Naive thymus-derived CD8-positive, alpha-beta T cell (primary cell): Measurements from ENCODE around the gene DUOX1. TPM values are rescaled to one million over a fixed set of nuclear protein-coding genes. Genes with fewer than 3 reads are reported as not detected.

ENCODE experiments used
- ATAC-seq, 2 donors: fragments of 150-1000 bp; cut with Tn5 transposase in 1 of 2; sonication (Bioruptor Pico), chemical (Tn5 transposase) in 1 of 2; 1 replicate in 1 of 2; 2 replicates in 1 of 2; pipeline ENCODE4 v1.10.0; 2021; ENCODE audit warnings: mild to moderate bottlenecking in 2 of 2, moderate library complexity in 2 of 2
- POLR2A ChIA-PET: fragments of 350-600 bp; sonication (Branson Sonifier 250); formaldehyde crosslinking; loops from one replicate; lab custom pipeline; 2021; ENCODE audit warnings: antibody characterized with exemption; lab: Charles Lee
- DNase-seq, 10 donors: peaks; one replicate each; pipeline versions ENCODE4 v3.0.0 to v3.0.0-alpha.2; 2020 to 2022
- H3K27ac Mint-ChIP-seq, 10 donors: one replicate each; pipeline ENCODE4 v1.8.0; 2020 to 2022; ENCODE audit warnings: mild to moderate bottlenecking in 10 of 10, mixed read lengths in 10 of 10, moderate library complexity in 4 of 10, inconsistent platforms in 1 of 10
- H3K27me3 Mint-ChIP-seq, 5 donors: one replicate each; pipeline ENCODE4 v1.8.0; 2021 to 2022; ENCODE audit warnings: mixed read lengths in 5 of 5
- H3K36me3 Mint-ChIP-seq, 3 donors: one replicate each; pipeline ENCODE4 v1.8.0; 2020 to 2022; ENCODE audit warnings: mixed read lengths in 3 of 3, mild to moderate bottlenecking in 2 of 3, inconsistent platforms in 1 of 3
- H3K4me1 Mint-ChIP-seq, 4 donors: one replicate each; pipeline ENCODE4 v1.8.0; 2021 to 2022; ENCODE audit warnings: mixed read lengths in 4 of 4
- H3K4me3 Mint-ChIP-seq, 10 donors: one replicate each; pipeline ENCODE4 v1.8.0; 2020 to 2022; ENCODE audit warnings: mild to moderate bottlenecking in 10 of 10, mixed read lengths in 10 of 10, moderate library complexity in 6 of 10, inconsistent platforms in 1 of 10
- H3K9me3 Mint-ChIP-seq, 9 donors: one replicate each; pipeline ENCODE4 v1.8.0; 2020 to 2022; ENCODE audit warnings: mixed read lengths in 9 of 9, mild to moderate bottlenecking in 3 of 9, inconsistent platforms in 1 of 9, moderate library complexity in 1 of 9
- polyA plus RNA-seq, 3 donors: library from polyadenylated mRNA; unstranded; fragments of 300-500 nt; fragmentation: Illumina TruSeq; gene quantifications; one replicate each; pipeline ENCODE4 v1.2.3, GENCODE V29; 2021
- total RNA-seq, 8 experiments: library from RNA in 2 of 8; stranded (reverse) in 2 of 8; gene quantifications; one replicate each; pipeline ENCODE4 v1.2.3 and lab custom pipeline; 2021 to 2026

DUOX1 gene
- total and polyA plus RNA-seq, 5 experiments from 2014 or later, result 0.35 to 3.7 (median 0.40) TPM; not detected in 2

DNA sequence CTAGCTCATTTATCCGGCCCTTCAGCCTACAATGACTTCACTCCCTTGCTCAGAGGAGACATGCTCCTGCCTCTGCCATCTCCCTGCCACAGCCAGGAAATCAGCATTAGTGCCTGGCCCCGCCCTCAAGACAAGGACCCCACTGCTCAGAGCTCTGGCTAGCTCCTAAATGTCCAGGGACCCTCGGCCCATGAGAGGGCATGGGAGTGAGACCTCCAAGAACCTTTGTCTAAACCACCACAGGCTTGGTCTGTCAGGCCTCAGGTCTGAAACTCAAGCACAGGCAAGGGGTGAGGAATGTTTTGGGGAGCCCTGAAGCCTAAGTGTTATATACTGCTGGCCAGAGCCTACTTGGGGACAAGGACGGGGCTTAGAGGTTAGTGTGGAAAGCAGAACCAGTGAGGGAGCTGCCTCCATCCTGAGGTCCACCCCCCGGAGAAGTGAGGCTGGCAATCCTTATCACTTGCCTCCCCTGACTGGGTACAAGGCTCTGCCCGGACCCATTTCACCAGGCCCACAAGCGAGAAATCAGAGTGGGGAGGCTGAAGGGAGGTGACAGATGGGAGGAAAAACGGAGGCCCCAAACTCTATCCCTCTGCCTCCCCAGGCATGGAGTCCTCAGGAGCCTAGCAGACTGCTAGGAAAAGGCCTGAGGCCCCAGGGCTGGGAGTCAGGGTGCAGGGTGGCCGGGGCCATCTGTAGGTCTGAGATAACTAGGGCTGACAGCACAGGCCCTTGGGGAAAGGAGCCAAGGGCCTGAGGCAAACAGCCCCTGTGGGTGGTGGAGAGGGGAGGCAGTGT is 39.2 kb downstream of the DUOX1 start:
- Mint-ChIP-seq H3K27me3 (no peaks in the 10 kb centered on the region), H3K36me3 (no peaks in the 10 kb centered on the region), H3K4me3 (peak overlapping the region in 4 of 10 donors; percentile 7 to 47 (median 30)), H3K9me3 (no peaks in the 10 kb centered on the region), H3K4me1 (peaks cover 6 to 19% (median 10%) of the 10 kb centered on the region in 4 donors), H3K27ac (peak overlapping the region; percentile 33 to 92 (median 72))
- POLR2A ChIA-PET, result interaction anchor here (1.1 to 2.7 kb wide), 6 partner anchors 13 to 233 kb away, joined by 3 to 36 read pairs (median 6); a partner anchor contains a TSS
- DNase-seq, result no peak
- ATAC-seq, result no peak

DNA sequence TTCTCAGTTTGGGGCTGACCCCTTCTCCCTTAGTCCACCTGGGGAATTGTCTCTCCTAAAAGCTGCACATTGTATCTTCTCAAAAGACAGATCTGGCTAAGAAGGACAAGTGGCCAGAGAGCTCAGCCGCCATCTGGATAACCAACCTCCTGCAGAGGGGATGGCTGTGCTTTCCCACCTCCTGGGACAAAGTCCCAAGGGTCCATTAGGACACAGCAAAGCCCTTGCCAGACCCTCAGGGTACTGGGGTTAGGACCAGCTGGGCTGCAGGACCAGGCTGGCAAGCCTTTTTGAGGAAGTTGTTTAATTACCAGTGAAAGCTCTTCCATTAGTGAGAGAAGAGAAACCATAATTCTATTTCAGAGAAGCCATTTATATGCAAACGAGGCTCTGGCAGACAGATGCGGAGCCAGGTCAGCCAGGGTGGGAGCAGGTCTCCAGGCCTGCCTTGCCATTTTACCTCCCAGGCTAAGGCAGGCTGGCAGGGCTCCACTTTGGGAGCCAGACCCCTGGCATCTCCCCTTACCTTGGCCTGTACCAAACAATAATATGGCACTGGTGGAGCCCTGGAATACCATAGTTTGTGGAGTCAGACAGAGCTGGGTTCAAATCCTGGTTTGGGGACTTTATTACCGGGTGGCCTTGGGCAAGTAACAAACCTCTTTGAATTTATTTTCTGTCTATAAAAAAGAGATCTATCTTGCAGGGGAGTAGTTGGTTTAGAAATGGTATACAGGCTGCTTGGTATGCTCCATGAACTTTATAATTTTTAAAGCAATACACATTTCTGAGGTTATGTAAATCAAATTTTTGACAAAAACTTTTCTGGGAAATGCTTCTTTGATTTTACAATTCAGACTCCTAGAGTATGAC is 40.0 kb downstream of the DUOX1 start:
- POLR2A ChIA-PET, result interaction anchor here (0.5 to 1.4 kb wide), 4 partner anchors 21 to 288 kb away, joined by 3 to 6 read pairs (median 4); no protein-coding TSS in a partner anchor
- Mint-ChIP-seq H3K9me3 (no peaks in the 10 kb centered on the region), H3K4me3 (no peak overlapping the region), H3K4me1 (peaks cover 6 to 16% (median 11%) of the 10 kb centered on the region in 4 donors), H3K36me3 (no peaks in the 10 kb centered on the region), H3K27ac (peak overlapping the region in 6 of 10 donors; percentile 18 to 92 (median 66)), H3K27me3 (no peaks in the 10 kb centered on the region)
- ATAC-seq (no peak), DNase-seq (no peak)

GRCh38 chr15:45171912-45172311 is 42.1 kb downstream of the DUOX1 start:
- no peaks in the 10 kb centered on the region for H3K9me3 Mint-ChIP-seq
- ATAC-seq, result no peak
- no peaks in the 10 kb centered on the region for H3K36me3 Mint-ChIP-seq
- POLR2A ChIA-PET, result interaction anchor here (0.7 kb wide), 1 partner anchor 28 kb away, joined by 3 read pairs; no protein-coding TSS in a partner anchor
- peaks cover 0 to 4% (median 0%) of the 10 kb centered on the region in 4 donors for H3K4me1 Mint-ChIP-seq
- no peaks in the 10 kb centered on the region for H3K27me3 Mint-ChIP-seq
- H3K27ac Mint-ChIP-seq, result no peak overlapping the region
- DNase-seq, result no peak
- H3K4me3 Mint-ChIP-seq, result no peak overlapping the region

- Mint-ChIP-seq H3K36me3 (no peaks in the 10 kb centered on the region), H3K27me3 (no peaks in the 10 kb centered on the region), H3K9me3 (no peaks in the 10 kb centered on the region), H3K27ac (no peak overlapping the region), H3K4me3 (no peak overlapping the region), H3K4me1 (peaks cover 0 to 5% (median 2%) of the 10 kb centered on the region in 4 donors)
- no peak for DNase-seq
- no peak for ATAC-seq
- POLR2A ChIA-PET, result interaction anchor here (1.7 kb wide), 1 partner anchor 27 kb away, joined by 5 read pairs; no protein-coding TSS in a partner anchor
These were observed 44.3 kb downstream of the DUOX1 start for GRCh38 chr15:45174069-45174468.

GRCh38 chr15:45174577-45174976 is 44.8 kb downstream of the DUOX1 start:
- H3K27ac Mint-ChIP-seq, result no peak overlapping the region
- no peak for DNase-seq

GRCh38 chr15:45177285-45177684 is 47.5 kb downstream of the DUOX1 start:
- Mint-ChIP-seq H3K27ac (peak overlapping the region in 1 of 10 donors; percentile 36), H3K9me3 (no peaks in the 10 kb centered on the region), H3K36me3 (no peaks in the 10 kb centered on the region), H3K4me3 (no peak overlapping the region), H3K4me1 (peaks cover 14 to 19% (median 16%) of the 10 kb centered on the region in 4 donors), H3K27me3 (no peaks in the 10 kb centered on the region)
- DNase-seq (no peak), ATAC-seq (no peak)
- POLR2A ChIA-PET, result interaction anchor here (0.6 kb wide), 1 partner anchor 13 kb away, joined by 4 read pairs; no protein-coding TSS in a partner anchor

More at GRCh38 chr15:45174577-45174976, 44.8 kb downstream of the DUOX1 start:
- no peak for ATAC-seq
- POLR2A ChIA-PET, result interaction anchor here (1.7 kb wide), 1 partner anchor 26 kb away, joined by 5 read pairs; no protein-coding TSS in a partner anchor
- H3K27me3 Mint-ChIP-seq, result no peaks in the 10 kb centered on the region
- no peak overlapping the region for H3K4me3 Mint-ChIP-seq
- peaks cover 0 to 6% (median 2%) of the 10 kb centered on the region in 4 donors for H3K4me1 Mint-ChIP-seq
- H3K36me3 Mint-ChIP-seq, result no peaks in the 10 kb centered on the region
- no peaks in the 10 kb centered on the region for H3K9me3 Mint-ChIP-seq

- Mint-ChIP-seq H3K27me3 (no peaks in the 10 kb centered on the region), H3K36me3 (no peaks in the 10 kb centered on the region), H3K9me3 (no peaks in the 10 kb centered on the region), H3K27ac (peak overlapping the region in 2 of 10 donors; percentile 33 to 83), H3K4me1 (peaks cover 15 to 26% (median 22%) of the 10 kb centered on the region in 4 donors), H3K4me3 (no peak overlapping the region)
- ATAC-seq, result peak in 1 of 2 donors; percentile 72
- peak in 9 of 10 donors; percentile 22 to 79 (median 46) for DNase-seq
- POLR2A ChIA-PET, result interaction anchor here (1.1 to 3.0 kb wide), 4 partner anchors 12 to 21 kb away, joined by 3 to 14 read pairs (median 4); no protein-coding TSS in a partner anchor
These were observed 49.6 kb downstream of the DUOX1 start for GRCh38 chr15:45179221-45179985.

GRCh38 chr15:45180201-45180600 is 50.4 kb downstream of the DUOX1 start:
- no peak for ATAC-seq
- H3K27ac Mint-ChIP-seq, result peak overlapping the region in 5 of 10 donors; percentile 0 to 83 (median 69)

DNA sequence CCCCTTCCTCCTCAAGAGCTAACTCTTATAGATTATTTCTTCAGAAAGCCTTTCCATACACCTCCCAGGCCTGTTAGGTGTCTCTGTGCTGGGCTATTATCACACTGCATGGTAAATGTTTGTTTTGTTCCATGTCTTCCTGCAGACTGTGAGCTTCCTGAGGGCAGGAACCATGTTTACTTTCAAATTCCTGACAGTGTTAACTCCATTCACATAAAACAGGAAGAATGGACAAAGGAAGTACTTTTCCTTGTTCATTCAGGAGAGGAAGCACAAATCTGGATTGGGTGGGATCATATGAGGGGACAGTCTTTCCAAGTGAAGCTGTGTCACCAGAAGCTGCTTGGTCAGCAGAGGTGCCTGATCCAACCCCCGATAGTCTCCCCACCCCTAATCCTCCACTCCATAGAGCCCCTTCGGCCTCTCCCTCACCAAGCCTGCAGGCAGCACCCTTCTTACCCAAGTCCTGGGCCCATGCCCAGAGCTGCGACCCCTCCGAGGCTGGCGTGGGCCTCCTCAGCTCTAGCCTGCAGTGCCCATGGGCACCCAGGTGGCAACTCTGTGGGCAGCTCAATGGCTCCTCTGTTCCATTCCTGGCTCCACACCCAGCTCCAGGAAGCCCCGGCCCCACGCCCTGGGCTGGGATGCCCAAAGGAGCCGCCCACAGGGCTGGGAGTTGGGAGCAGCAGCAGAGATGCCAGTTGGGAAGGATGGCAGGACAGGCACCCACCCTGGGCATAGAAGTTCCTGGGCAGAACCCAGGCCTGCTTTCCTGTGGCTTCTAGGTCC is 51.0 kb downstream of the DUOX1 start:
- H3K9me3 Mint-ChIP-seq, result no peaks in the 10 kb centered on the region
- H3K36me3 Mint-ChIP-seq, result no peaks in the 10 kb centered on the region
- DNase-seq (no peak), ATAC-seq (no peak)
- POLR2A ChIA-PET, result interaction anchor here (0.5 to 3.0 kb wide), 7 partner anchors 13 to 94 kb away, joined by 3 to 14 read pairs (median 3); no protein-coding TSS in a partner anchor
- no peak overlapping the region for H3K4me3 Mint-ChIP-seq
- no peaks in the 10 kb centered on the region for H3K27me3 Mint-ChIP-seq
- peaks cover 19 to 37% (median 29%) of the 10 kb centered on the region in 4 donors for H3K4me1 Mint-ChIP-seq
- peak overlapping the region in 1 of 10 donors; percentile 70 for H3K27ac Mint-ChIP-seq

More at GRCh38 chr15:45180201-45180600, 50.4 kb downstream of the DUOX1 start:
- Mint-ChIP-seq H3K9me3 (no peaks in the 10 kb centered on the region), H3K36me3 (no peaks in the 10 kb centered on the region), H3K4me1 (peaks cover 17 to 33% (median 24%) of the 10 kb centered on the region in 4 donors), H3K4me3 (peak overlapping the region in 2 of 10 donors; percentile 19 to 29), H3K27me3 (no peaks in the 10 kb centered on the region)
- DNase-seq, result no peak
- POLR2A ChIA-PET, result interaction anchor here (0.5 to 3.0 kb wide), 6 partner anchors 13 to 94 kb away, joined by 3 to 14 read pairs (median 3); no protein-coding TSS in a partner anchor

DNA sequence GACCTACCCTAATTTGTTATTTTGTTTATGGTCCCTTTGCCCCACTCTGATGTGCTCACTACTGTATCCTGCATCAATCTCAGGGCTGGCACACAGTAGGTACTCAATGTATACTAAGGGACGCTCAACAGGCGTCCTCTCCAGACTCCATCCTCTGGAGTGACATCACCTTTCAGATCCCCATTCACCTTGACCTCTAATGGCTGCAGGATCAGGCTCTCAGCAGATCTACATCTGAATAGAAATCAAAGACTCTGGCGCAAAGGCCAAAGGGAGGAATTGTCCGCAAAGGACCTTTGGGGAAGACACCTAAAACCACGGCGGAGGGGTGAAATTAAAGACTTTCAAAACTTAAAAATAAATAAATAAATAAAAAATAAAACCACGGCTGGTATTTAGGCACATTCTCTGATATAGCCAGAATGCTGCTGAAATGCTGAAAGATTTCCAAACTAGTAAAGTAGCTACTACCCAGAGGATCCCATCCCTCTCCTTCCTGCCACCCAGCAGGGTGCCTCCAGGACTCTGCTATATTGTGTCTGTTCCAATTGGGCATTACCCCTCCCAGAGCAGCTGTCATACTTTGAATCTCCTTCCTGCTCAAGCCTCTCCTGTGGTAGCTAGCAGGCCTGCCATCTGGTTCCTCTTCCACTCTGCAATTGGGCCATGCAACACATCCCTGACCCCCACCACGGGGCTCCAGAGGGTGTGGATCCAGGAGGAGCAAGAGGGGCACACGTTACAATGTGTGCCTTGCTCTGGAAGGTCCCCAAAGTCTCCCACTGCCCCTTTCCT is 51.9 kb downstream of the DUOX1 start:
- H3K9me3 Mint-ChIP-seq, result no peaks in the 10 kb centered on the region
- no peak for DNase-seq

More for the DNA sequence above, 51.9 kb downstream of the DUOX1 start:
- peak overlapping the region in 3 of 10 donors; percentile 14 to 46 (median 26) for H3K27ac Mint-ChIP-seq
- no peaks in the 10 kb centered on the region for H3K36me3 Mint-ChIP-seq
- POLR2A ChIA-PET, result interaction anchor here (1.2 to 3.0 kb wide), 4 partner anchors 14 to 93 kb away, joined by 3 to 14 read pairs (median 4); no protein-coding TSS in a partner anchor
- H3K4me1 Mint-ChIP-seq, result peaks cover 26 to 46% (median 36%) of the 10 kb centered on the region in 4 donors
- no peak overlapping the region for H3K4me3 Mint-ChIP-seq
- ATAC-seq, result no peak
- no peaks in the 10 kb centered on the region for H3K27me3 Mint-ChIP-seq
